ENCODE data around the gene RADIL. TPM values are rescaled to one million over a fixed set of nuclear protein-coding genes. Genes with fewer than 3 reads are reported as not detected.

The RADIL gene
- total RNA-seq, 2 donors from 2014 or later = 2.1 to 29.0 TPM

DNA sequence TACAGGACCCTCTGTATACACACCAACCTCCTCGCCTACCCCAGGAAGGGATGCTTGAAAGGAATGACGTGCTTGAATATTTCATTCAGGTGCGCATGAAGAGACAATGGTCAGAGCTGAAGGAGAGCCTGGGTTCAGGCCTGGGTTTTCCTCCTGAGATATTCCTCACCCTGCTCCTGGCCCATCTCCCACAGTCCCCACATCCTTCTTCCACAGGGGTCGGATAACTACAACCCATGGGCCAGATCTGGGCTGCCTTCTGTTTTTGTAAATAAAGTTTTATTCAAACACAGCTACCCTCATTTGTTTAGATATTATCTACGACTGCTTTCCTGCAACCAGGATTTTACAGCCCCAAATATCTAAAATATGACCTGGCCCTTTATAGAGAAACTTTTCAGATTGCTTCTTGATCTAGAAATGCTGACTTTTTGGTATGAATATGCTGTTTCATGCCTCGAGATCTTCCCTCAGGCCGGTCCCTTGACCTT is 1.8 kb upstream of the RADIL start:
- DNase-seq (no peak), ATAC-seq (no peak)
- Histone ChIP-seq H3K27me3 (no peaks in the 10 kb centered on the region), H3K9me3 (no peaks in the 10 kb centered on the region), H3K4me3 (no peak overlapping the region), H3K36me3 (replicated peaks in 1 of 2; ENCODE audit: insufficient read depth in 1 of 2, low read depth in 2 of 2) (no peaks in the 10 kb centered on the region), H3K27ac (no peak overlapping the region), H3K4me1 (peaks cover 17% of the 10 kb centered on the region)
- intact Hi-C loops (cut with DNase I) = no loop called here
- WGBS, 2 donors = 74 to 88% methylated on average over 7 of the region's 7 CpGs
- TF ChIP-seq, protein P1, sequence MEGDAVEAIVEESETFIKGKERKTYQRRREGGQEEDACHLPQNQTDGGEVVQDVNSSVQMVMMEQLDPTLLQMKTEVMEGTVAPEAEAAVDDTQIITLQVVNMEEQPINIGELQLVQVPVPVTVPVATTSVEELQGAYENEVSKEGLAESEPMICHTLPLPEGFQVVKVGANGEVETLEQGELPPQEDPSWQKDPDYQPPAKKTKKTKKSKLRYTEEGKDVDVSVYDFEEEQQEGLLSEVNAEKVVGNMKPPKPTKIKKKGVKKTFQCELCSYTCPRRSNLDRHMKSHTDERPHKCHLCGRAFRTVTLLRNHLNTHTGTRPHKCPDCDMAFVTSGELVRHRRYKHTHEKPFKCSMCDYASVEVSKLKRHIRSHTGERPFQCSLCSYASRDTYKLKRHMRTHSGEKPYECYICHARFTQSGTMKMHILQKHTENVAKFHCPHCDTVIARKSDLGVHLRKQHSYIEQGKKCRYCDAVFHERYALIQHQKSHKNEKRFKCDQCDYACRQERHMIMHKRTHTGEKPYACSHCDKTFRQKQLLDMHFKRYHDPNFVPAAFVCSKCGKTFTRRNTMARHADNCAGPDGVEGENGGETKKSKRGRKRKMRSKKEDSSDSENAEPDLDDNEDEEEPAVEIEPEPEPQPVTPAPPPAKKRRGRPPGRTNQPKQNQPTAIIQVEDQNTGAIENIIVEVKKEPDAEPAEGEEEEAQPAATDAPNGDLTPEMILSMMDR (IDR thresholded peaks at IDR 0.05) = no peak
- no peak for TF ChIP-seq POLR2A (IDR thresholded peaks at IDR 0.05)

DNA sequence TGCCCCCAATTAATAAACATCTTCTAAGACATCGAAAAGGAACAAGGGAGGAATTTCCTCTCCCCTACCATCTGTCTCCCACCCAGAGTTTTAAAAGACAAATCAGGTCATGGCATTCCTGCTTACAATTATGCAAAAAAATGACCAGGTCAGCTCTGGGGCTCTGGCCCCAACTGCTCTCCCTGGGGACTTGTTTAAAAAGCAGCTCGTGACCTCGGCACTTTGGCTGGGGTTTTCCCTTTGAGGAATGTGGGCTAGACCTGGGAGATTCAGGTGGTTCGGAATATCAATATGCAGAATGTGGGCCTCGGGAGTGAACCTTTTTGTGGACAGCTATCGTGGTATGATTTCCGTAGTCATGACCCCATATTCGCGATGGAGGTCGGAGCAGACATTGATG is 648 bp upstream of the RADIL start:
- no peak for DNase-seq
- no peaks in the 10 kb centered on the region for H3K9me3 ChIP-seq
- no peak overlapping the region for H3K27ac ChIP-seq
- ATAC-seq = no peak
- H3K36me3 ChIP-seq (replicated peaks in 1 of 2; ENCODE audit: insufficient read depth in 1 of 2, low read depth in 2 of 2) = no peaks in the 10 kb centered on the region
- 36 to 49% methylated on average over 9 to 10 of the region's 10 CpGs for WGBS, 2 donors
- H3K4me1 ChIP-seq = peaks cover 17% of the 10 kb centered on the region
- H3K4me3 ChIP-seq = no peak overlapping the region
- intact Hi-C loops (cut with DNase I) = no loop called here
- H3K27me3 ChIP-seq = no peaks in the 10 kb centered on the region
- TF ChIP-seq POLR2A (IDR thresholded peaks at IDR 0.05) = no peak
- TF ChIP-seq, protein P1 (IDR thresholded peaks at IDR 0.05) = no peak

DNA sequence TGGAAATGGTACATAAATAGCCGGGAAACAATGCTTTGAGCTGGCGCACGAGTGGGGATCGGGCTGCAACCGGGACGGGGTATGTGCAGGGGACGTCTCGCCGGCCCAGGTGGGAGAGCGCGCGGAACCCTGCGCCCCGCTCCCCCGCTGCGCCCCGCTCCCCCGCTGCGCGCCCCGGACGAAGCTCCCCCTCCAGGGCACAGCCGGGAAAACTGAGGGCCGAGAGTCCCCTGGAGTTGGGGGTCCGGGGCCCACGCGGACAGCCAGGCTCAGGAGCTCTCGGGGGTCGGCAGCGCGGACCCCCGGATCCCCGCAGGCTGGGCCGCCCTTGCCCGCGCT is 514 bp downstream of the RADIL start:
- Histone ChIP-seq H3K27ac (no peak overlapping the region), H3K4me1 (peaks cover 17% of the 10 kb centered on the region), H3K36me3 (replicated peaks in 1 of 2; ENCODE audit: insufficient read depth in 1 of 2, low read depth in 2 of 2) (no peaks in the 10 kb centered on the region), H3K4me3 (peak overlapping the region in 1 of 2 donors; percentile 14), H3K27me3 (no peaks in the 10 kb centered on the region), H3K9me3 (no peaks in the 10 kb centered on the region)
- WGBS, 2 donors = 1% methylated on average over 29 of the region's 36 CpGs; no CpG with 5 or more reads in 1 of the 2 donors
- intact Hi-C loops (cut with DNase I) = no loop called here
- ATAC-seq (no peak), DNase-seq (no peak)
- no peak for TF ChIP-seq POLR2A (IDR thresholded peaks at IDR 0.05)
- TF ChIP-seq, protein P1 (IDR thresholded peaks at IDR 0.05) = no peak

DNA sequence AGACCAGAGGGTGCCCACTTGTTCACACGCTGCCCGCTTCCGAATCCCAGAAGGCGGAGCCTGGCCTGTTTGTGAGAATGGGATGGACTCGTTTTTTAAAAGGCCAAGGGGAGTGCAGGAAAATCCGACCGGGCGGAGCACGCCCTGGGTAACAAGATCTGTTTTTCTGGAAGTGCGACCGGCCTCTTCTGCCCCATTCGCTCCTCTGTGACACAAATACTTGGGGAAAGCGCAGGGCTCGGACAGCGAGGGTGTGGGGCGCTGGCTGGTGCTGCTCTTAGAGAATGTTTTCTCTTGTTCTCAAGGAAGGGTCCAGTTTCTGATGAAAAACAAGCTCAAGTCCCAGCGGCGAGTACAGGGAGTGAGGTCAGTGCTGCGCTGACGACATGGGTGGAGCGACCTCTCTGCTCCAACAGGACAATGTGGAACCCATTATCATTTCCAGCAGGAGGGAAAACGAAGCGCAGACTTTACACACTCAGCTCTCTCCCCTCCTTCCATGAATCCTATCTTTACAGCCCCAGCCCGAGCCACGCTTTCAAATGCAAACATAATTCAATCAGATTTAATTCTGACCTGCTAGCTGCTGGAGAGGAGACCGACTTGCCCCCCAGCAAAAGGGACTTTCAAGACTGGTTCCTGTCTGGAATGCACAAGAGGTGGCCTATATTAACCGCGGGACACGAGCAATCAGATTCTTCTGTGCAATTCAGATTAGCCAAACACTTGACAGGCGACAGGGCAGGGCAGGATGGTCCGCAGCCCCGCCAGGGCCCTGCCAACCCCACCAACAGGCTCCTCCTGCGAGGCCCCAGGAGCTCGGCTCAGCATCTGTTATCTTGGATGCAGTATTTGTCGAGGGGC is 1.1 kb downstream of the RADIL start:
- Histone ChIP-seq H3K36me3 (replicated peaks in 1 of 2; ENCODE audit: insufficient read depth in 1 of 2, low read depth in 2 of 2) (no peaks in the 10 kb centered on the region), H3K27me3 (no peaks in the 10 kb centered on the region), H3K27ac (peak overlapping the region in 1 of 4 donors; percentile 21), H3K4me1 (peaks cover 17% of the 10 kb centered on the region), H3K4me3 (no peak overlapping the region), H3K9me3 (no peaks in the 10 kb centered on the region)
- peak; percentile 18 to 61 (median 40) for DNase-seq
- WGBS, 2 donors = 21 to 46% methylated on average over 29 to 35 of the region's 35 CpGs
- intact Hi-C loops (cut with DNase I) = no loop called here
- ATAC-seq = no peak
- peak in 1 of 3 donors; percentile 17 for TF ChIP-seq POLR2A (IDR thresholded peaks at IDR 0.05)
- TF ChIP-seq, protein P1 (IDR thresholded peaks at IDR 0.05) = no peak

Data from body of pancreas (tissue), 4 donors.